NAMALWA (cell line): Measurements from ENCODE around the gene GTPBP4.
"Not testable (repeated sequence)": the region's sequence is repeated elsewhere in the genome, so short reads cannot be mapped to it uniquely, and the experiment has no call there.

ENCODE experiments used
- DNase-seq: peaks from one replicate; pipeline ENCODE4 v3.0.0-alpha.2; 2015; ENCODE audit warnings: low spot score

GTPBP4 gene

DNA sequence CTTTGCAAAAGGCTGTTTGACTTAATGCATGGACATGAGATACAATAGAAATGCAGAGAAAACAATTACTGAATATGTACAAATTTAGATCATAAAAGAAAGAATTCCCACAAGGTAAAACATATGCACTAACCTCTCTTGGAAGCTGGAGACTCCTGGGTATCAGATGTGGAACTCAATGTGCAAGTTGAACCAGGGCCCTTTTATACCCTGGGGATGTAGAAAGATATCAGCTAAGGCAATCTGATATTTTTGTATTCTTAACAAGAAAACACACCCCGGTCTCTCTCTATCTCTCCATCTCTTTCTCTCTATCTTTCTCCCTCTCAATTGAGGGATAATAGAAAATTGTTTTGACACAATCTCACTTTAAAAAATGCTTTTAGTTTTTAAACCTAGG is 37.4 kb downstream of the GTPBP4 start, which contains the start of gene IDI2:
IDI2 (minus strand) TSS at position 177 of the 400 bp plus-strand sequence. CDS start 1,136 bp downstream, outside the sequence.
- DNase-seq = no peak

DNA sequence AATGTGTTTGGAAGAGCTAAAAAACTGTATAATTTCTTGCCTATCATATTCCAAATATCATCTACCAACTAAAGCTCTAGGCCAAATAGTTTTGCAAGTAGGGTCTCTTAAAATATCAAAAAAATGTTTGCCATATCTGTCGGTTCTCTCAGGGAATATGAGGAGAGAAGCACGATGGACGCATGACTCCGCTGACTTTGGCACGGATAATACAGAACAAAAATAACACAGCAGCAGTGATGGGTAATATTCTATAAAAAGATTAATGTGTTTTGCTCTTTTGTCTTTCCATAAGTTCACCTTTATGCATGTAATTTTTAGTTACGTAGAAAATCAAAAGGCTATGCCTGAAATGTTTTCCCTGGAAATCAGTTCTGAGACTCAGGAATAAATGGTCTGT is 38.3 kb downstream of the GTPBP4 start:
- DNase-seq = no peak

DNA sequence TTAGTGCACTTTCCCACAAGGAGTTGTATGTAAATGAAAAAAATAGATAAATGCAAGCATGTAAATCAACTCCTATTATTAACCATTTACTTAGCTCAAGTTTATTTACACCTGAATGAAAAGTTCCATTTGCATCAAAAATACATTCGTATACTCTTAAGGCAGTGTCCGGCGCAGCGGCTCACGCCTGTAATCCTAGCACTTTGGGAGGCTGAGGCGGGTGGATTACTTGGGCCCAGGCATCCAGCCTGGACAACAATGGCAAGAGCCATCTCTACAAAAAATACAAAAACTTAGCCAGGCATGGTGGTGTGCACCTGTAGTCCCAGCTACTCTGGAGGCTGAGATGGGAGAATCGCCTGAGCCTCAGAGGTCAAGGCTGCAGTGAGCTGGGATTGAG is 41.6 kb downstream of the GTPBP4 start:
- DNase-seq = no peak

DNA sequence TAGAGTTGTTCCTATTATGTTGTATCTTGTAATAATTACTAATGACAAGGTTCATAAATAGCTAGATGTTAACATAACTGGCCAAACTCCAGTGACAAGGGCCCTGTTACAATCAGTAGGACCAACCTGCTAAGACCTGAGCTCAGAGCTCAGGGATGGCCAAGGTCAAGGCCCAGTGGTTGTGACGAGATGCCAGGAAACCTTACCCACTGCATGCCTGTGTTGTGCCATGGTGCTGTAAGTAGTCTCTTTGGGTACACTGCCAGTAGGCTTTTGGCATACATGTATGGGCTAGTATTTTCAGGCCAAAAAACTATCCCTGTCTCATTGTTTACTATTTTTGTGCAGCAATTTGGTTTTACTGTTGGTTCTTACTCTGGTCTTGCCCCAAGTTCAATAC is 45.4 kb downstream of the GTPBP4 start:
- DNase-seq = no peak

DNA sequence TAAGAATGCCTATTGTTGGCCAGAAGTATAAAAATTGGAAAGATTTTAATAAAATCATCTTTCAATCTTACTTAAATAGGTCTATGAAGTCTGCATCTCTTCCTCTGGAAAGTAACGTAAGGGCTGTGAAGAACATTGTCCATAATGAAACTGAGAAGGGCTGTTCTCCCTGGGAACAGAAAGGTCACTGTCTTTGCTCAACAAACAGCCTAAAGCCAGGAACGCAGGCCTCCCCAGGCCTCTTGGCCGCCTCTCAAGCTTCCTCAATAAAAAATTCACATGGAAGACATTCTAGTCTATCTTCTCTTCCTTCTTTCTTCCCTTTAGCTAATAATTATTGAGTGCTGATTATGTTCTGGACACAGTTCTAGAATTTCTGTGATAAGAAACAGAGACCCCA is 46.5 kb downstream of the GTPBP4 start:
- no peak for DNase-seq

DNA sequence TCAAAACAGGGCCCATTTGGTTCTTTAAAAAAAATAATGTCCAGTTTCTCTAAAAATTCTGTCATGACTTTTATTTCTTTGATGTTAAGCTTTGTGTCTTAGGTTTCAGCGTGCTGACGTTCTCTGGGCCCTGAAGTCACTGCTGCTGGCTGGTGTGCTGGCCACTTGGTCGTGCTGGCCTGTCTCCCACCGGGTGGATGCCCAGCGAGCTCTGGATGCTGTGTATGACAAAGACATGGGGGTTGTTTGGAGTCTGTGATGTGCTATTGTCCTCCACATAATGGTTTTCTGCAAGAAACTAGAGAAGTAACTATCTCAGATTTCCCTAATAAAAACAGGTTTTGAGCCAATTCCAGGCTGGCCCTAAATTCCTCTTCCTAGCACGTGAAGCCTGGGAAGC is 47.0 kb downstream of the GTPBP4 start:
- DNase-seq = no peak

- peak; percentile 35 for DNase-seq
Observed at GRCh38 chr10:1036341-1036791, 48.1 kb downstream of the GTPBP4 start.

GRCh38 chr10:1037098-1037497 is 48.9 kb downstream of the GTPBP4 start:
- no peak for DNase-seq

DNA sequence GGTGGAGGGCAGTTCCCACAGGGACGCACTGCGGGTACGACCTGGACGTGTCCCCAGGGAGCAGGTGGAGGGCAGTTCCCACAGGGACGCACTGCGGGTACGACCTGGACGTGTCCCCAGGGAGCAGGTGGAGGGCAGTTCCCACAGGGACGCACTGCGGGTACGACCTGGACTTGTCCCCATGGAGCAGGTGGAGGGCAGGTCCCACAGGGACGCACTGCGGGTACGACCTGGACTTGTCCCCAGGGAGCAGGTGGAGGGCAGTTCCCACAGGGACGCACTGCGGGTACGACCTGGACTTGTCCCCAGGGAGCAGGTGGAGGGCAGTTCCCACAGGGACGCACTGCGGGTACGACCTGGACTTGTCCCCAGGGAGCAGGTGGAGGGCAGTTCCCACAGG is 50.5 kb downstream of the GTPBP4 start:
- DNase-seq = not testable (repeated sequence)

- no peak for DNase-seq
Observed at GRCh38 chr10:1040133-1040532, 51.9 kb downstream of the GTPBP4 start.

GRCh38 chr10:1041514-1041913 is 53.3 kb downstream of the GTPBP4 start:
- no peak for DNase-seq

GRCh38 chr10:1043532-1043995 is 55.3 kb downstream of the GTPBP4 start:
- DNase-seq = peak; percentile 88

DNA sequence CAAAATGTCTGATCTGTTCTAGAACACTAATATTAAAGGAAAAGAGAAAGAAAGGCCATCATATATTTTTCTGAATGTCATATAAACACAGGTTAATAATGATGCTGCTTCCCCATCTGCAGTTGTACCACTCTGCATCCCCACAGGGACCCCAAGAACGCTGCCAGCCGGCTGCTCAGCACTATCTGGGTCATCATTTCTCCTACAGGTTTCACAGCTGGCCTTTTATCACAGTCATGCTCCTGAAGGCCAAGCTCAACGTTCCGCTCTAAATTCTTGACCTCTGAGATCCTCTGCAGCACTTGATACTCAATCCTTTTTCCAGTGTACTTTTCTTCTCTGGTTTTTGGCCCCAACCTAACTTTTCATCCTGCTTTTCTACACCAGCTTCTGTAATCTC is 55.9 kb downstream of the GTPBP4 start:
- peak; percentile 63 for DNase-seq

GRCh38 chr10:1044964-1045363 is 56.7 kb downstream of the GTPBP4 start:
- no peak for DNase-seq

DNA sequence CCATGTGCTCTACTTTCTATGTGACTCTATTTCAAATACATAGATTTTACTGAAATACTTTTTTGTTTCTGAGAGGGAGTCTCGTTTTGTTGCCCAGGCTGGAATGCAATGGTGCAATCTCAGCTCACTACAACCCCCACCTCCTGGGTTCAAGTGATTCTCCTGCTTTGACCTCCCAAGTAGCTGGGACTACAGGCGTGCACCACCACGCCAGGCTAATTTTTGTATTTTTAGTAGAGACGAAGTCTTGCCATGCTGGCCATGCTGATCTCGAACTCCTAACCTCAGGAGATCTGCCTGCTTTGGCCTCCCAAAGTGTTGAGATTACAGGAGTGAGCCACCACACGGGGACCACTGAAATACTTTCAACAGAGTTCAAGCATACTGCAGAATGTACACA is 57.2 kb downstream of the GTPBP4 start:
- no peak for DNase-seq

DNA sequence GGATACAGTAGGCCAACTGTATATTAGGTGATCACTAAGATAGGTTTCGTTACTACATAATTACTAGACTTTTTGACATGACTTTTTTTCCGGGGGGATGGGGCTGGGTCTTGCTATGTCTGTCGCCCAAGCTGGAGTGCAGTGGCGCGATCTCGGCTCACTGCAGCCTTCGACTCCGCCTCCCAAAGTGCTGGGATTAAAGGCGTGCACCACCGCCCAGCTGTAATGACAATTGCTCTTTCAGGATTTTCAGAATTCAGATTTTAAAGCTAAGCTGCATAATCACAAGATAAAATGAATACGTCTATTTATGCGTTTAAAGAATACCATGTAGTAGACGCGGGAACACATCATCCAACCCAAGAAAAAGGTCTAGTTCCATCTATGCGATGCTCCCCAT is 59.7 kb downstream of the GTPBP4 start:
- DNase-seq = peak; percentile 55

- no peak for DNase-seq
Observed at GRCh38 chr10:1048349-1048731, 60.1 kb downstream of the GTPBP4 start.

- peak; percentile 99 for DNase-seq
Observed at GRCh38 chr10:1048732-1049424, 60.6 kb downstream of the GTPBP4 start, which contains the start of gene IDI1. Gene IDI1, minus strand, starts transcription at chr10:1049119. Its CDS starts 116 bp downstream, at chr10:1049003.

GRCh38 chr10:1049425-1049958 is 61.3 kb downstream of the GTPBP4 start:
- no peak for DNase-seq

- DNase-seq = peak; percentile 60
Observed at GRCh38 chr10:1050145-1050544, 61.9 kb downstream of the GTPBP4 start.

GRCh38 chr10:1050554-1050953 is 62.3 kb downstream of the GTPBP4 start:
- peak; percentile 86 for DNase-seq

- DNase-seq = no peak
Observed at GRCh38 chr10:1054684-1055083, 66.5 kb downstream of the GTPBP4 start.

- DNase-seq = peak; percentile 86
Observed at GRCh38 chr10:1056326-1057105, 68.3 kb downstream of the GTPBP4 start, which contains the start of gene WDR37. Gene WDR37, plus strand, starts transcription at chr10:1056385. Its CDS starts 15,771 bp downstream, at chr10:1072156.
